AG04450 (cell line): Measurements from ENCODE around the gene LUC7L. TPM values are rescaled to one million over a fixed set of nuclear protein-coding genes. Genes with fewer than 3 reads are reported as not detected.

Source experiments
- CTCF ChIA-PET: fragments of 300-600, 350-600 bp; formaldehyde crosslinking; extraction: SDS; loops from one replicate; lab custom pipeline; 2022; ENCODE audit warnings: antibody characterized with exemption, inconsistent platforms; lab: Charles Lee
- POLR2A ChIA-PET: fragments of 350-600 bp; formaldehyde crosslinking; extraction: SDS; loops from one replicate; lab custom pipeline; 2021; ENCODE audit warnings: antibody characterized with exemption, inconsistent platforms; lab: Yijun Ruan, JAX
- DNase-seq: peaks from one replicate; pipeline ENCODE4 v3.0.0-alpha.2; 2011; ENCODE audit warnings: low read depth, low spot score
- H3K27ac ChIP-seq: one replicate; pipeline ENCODE4 v1.5.1; 2012; ENCODE audit warnings: low read depth, low read length, control low read depth
- H3K27me3 ChIP-seq: one replicate; pipeline ENCODE4 v1.6.0; 2012; ENCODE audit warnings: low read length; ENCODE audit not compliant: control insufficient read depth, insufficient read depth
- H3K4me3 ChIP-seq: 2 replicates; pipeline ENCODE4 v1.5.1; 2011; ENCODE audit warnings: mild to moderate bottlenecking, low read depth, low read length, control low read depth
- H3K9me3 ChIP-seq: 2 replicates; pipeline ENCODE4 v1.5.1; 2012; ENCODE audit warnings: low read length; ENCODE audit not compliant: control insufficient read depth, insufficient read depth
- CTCF ChIP-seq: IDR thresholded peaks from 2 replicates; pipeline ENCODE4 v1.5.1; 2011; ENCODE audit warnings: low read depth, low read length, control low read depth, inconsistent platforms
- polyA plus RNA-seq: library from polyadenylated mRNA; depleted of rRNA; stranded (reverse); fragments of >200 nt; gene quantifications from 2 replicates; pipeline ENCODE4 v1.2.3, GENCODE V29; 2011

The LUC7L gene
- polyA plus RNA-seq, 1 experiment = 47.2 TPM

DNA sequence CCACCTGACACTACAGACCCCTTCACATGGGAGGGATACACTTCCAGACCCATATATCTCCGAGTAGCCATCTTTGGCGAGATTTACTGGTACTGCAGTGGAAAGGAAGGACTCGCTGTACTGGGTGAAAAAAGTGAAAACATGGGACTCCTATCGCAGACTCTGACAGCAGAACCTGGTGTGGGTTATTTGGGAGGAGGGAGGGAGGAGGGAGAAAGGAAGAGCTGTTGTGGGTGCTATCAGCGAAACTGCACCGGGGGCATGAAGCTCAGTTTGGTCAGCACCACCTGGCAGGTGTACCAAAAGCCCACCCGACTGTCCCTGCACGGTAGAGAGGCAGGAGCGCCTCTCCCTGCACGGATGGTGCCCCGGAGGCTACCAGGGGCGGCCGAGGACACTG is 44.0 kb downstream of the LUC7L start:
- no peak for TF ChIP-seq CTCF
- H3K9me3 ChIP-seq = peaks cover 4% of the 10 kb centered on the region; the same call in 1 of the 2 replicates
- no peak overlapping the region for H3K27ac ChIP-seq
- H3K27me3 ChIP-seq = no peaks in the 10 kb centered on the region
- no peak overlapping the region for H3K4me3 ChIP-seq
- DNase-seq = no peak
- ChIA-PET POLR2A (interaction anchor here (0.6 kb wide), 1 partner anchor 412 kb away, joined by 5 read pairs; no protein-coding TSS in a partner anchor), CTCF (interaction anchor here (1.6 kb wide), 1 partner anchor 168 kb away, joined by 3 read pairs; no protein-coding TSS in a partner anchor)

DNA sequence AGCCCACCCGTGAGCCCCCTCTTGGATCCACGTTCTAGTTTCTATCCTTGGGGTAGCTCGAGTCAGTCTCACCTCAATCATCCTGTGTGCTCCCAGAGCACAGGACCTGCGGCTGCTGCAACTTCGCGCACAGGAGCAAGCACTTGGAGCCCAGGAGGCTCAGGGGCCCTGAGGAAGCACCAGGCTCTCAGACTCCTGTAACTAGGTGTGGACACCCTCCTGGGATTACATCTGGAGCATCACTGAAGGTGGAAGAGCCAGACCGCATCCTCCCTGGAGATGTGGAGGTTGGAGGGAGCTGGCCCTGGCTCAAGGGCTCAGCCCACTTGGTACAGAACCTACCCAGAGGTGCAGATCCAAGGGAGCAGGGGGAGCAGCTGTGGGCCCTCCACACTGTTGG is 46.2 kb downstream of the LUC7L start:
- ChIA-PET CTCF (interaction anchor here (0.7 to 4.0 kb wide), 2 partner anchors 77 to 179 kb away, joined by 3 to 89 read pairs; no protein-coding TSS in a partner anchor), POLR2A (interaction anchor here (0.6 kb wide), 1 partner anchor 10 kb away, joined by 5 read pairs; no protein-coding TSS in a partner anchor)
- TF ChIP-seq CTCF = no peak

GRCh38 chr16:181565-182021 is 47.7 kb downstream of the LUC7L start:
- no peak for DNase-seq
- ChIA-PET POLR2A (interaction anchor here (0.8 kb wide), 1 partner anchor 25 kb away, joined by 5 read pairs; no protein-coding TSS in a partner anchor), CTCF (interaction anchor here (0.6 to 4.0 kb wide), 22 partner anchors 9 to 181 kb away, joined by 3 to 89 read pairs (median 4); no protein-coding TSS in a partner anchor)
- TF ChIP-seq CTCF = peak; percentile 89
- H3K9me3 ChIP-seq = no peaks in the 10 kb centered on the region
- H3K4me3 ChIP-seq = no peak overlapping the region
- peaks cover 25% of the 10 kb centered on the region for H3K27me3 ChIP-seq
- H3K27ac ChIP-seq = no peak overlapping the region

More for the DNA sequence above, 46.2 kb downstream of the LUC7L start:
- H3K27me3 ChIP-seq = peaks cover 16% of the 10 kb centered on the region
- no peak overlapping the region for H3K4me3 ChIP-seq
- peaks cover 4% of the 10 kb centered on the region; the same call in 1 of the 2 replicates for H3K9me3 ChIP-seq
- H3K27ac ChIP-seq = no peak overlapping the region
- DNase-seq = no peak

DNA sequence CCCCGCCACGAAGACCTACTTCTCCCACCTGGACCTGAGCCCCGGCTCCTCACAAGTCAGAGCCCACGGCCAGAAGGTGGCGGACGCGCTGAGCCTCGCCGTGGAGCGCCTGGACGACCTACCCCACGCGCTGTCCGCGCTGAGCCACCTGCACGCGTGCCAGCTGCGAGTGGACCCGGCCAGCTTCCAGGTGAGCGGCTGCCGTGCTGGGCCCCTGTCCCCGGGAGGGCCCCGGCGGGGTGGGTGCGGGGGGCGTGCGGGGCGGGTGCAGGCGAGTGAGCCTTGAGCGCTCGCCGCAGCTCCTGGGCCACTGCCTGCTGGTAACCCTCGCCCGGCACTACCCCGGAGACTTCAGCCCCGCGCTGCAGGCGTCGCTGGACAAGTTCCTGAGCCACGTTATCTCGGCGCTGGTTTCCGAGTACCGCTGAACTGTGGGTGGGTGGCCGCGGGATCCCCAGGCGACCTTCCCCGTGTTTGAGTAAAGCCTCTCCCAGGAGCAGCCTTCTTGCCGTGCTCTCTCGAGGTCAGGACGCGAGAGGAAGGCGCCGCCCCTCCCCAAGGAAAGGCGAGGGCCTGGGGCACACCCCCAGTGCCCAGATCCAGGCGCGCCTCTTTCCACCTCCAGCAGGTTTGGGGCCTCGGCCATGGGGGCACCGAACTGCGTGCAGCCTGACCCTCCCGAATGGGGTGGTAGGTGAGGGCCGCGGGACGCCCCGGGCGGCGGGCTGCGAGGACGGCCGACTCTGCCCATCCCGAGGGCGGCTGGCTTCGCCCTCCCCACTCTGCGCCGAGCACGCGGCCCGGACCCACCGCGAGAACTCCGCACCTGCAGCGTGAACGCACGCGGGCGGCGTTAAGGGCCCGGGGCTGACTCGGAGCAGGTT is 48.3 kb downstream of the LUC7L start:
- CTCF ChIA-PET = interaction anchor here (0.5 to 4.0 kb wide), 24 partner anchors 10 to 181 kb away, joined by 3 to 89 read pairs (median 4); partner anchors contain the start of genes POLR3K and SNRNP25

More for the DNA sequence above, 48.3 kb downstream of the LUC7L start:
- H3K27me3 ChIP-seq = peaks cover 25% of the 10 kb centered on the region
- peak; percentile 5; the same call in 1 of the 2 replicates for TF ChIP-seq CTCF
- H3K27ac ChIP-seq = no peak overlapping the region
- POLR2A ChIA-PET = interaction anchor here (0.8 to 1.1 kb wide), 2 partner anchors 24 to 74 kb away, joined by 5 read pairs; no protein-coding TSS in a partner anchor
- no peak for DNase-seq
- H3K4me3 ChIP-seq = peak overlapping the region; percentile 50
- H3K9me3 ChIP-seq = no peaks in the 10 kb centered on the region
